HEK293 (cell line): ENCODE measurements around the gene CEP83.

Source experiments
- CTCF ChIA-PET: fragments of 350-600 bp; formaldehyde crosslinking; extraction: SDS; loops from one replicate; lab custom pipeline; 2021; ENCODE audit warnings: antibody characterized with exemption; lab: Yijun Ruan, JAX
- POLR2A ChIA-PET: fragments of 300-600 bp; formaldehyde crosslinking; extraction: SDS; loops from one replicate; lab custom pipeline; 2020; ENCODE audit warnings: antibody characterized with exemption, inconsistent platforms; lab: Yijun Ruan, JAX
- H3K27ac ChIP-seq: fragments of 200-500 bp; sonication (Bioruptor generic); 2 replicates; pipeline ENCODE4 v1.5.1; 2014; ENCODE audit warnings: low read depth, low read length, control low read depth, inconsistent platforms; ENCODE audit errors: extremely low read depth
- H3K36me3 ChIP-seq, 2 experiments: fragments of 200-500 bp in 1 of 2; sonication (Bioruptor generic) in 1 of 2; 1 replicate in 1 of 2; 2 replicates in 1 of 2; pipeline ENCODE4 v1.5.1; 2014 to 2017; ENCODE audit warnings: inconsistent platforms in 2 of 2, low read length in 2 of 2; ENCODE audit not compliant: control insufficient read depth in 2 of 2, insufficient read depth in 1 of 2
- H3K4me1 ChIP-seq: fragments of 200-500 bp; sonication (Bioruptor generic); 2 replicates; pipeline ENCODE4 v1.5.1; 2014; ENCODE audit warnings: mild to moderate bottlenecking, low read length, inconsistent platforms; ENCODE audit not compliant: control insufficient read depth, insufficient read depth
- H3K4me3 ChIP-seq: 2 replicates; pipeline ENCODE4 v1.5.1; 2011; ENCODE audit warnings: low read depth, mild to moderate bottlenecking, control low read depth, low read length, moderate library complexity
- H3K9me3 ChIP-seq: fragments of 200-500 bp; sonication (Bioruptor generic); 2 replicates; pipeline ENCODE4 v1.5.1; 2014; ENCODE audit warnings: low read depth, low read length, inconsistent platforms; ENCODE audit not compliant: control insufficient read depth, insufficient read depth
- BCL11B ChIP-seq: fragments of 450-650 bp; formaldehyde crosslinking; IDR thresholded peaks from 2 replicates; pipeline ENCODE4 v1.5.1; 2016; ENCODE audit warnings: low read depth, missing biosample characterization, missing genetic modification characterization
- GLI2 ChIP-seq: fragments of 450-650 bp; formaldehyde crosslinking; IDR thresholded peaks from 2 replicates; pipeline ENCODE4; 2017; ENCODE audit warnings: missing biosample characterization, missing genetic modification characterization, low read depth, borderline replicate concordance
- IKZF3 ChIP-seq: fragments of 450-650 bp; IDR thresholded peaks from 2 replicates; pipeline ENCODE4 v1.5.0; 2018; ENCODE audit warnings: missing biosample characterization, mild to moderate bottlenecking, missing genetic modification characterization, moderate library complexity
- PRDM1 ChIP-seq: fragments of 450-650 bp; formaldehyde crosslinking; IDR thresholded peaks from 2 replicates; pipeline ENCODE4; 2016; ENCODE audit warnings: missing biosample characterization, missing genetic modification characterization
- REPIN1 ChIP-seq: fragments of 450-650 bp; formaldehyde crosslinking; IDR thresholded peaks from 2 replicates; pipeline ENCODE4 v1.5.1; 2017; ENCODE audit warnings: missing biosample characterization, missing genetic modification characterization, low read depth
- ZFHX2 ChIP-seq: fragments of 450-650 bp; formaldehyde crosslinking; conservative IDR thresholded peaks from 2 replicates; pipeline ENCODE4 v1.5.1; 2016; ENCODE audit warnings: missing biosample characterization, missing genetic modification characterization
- ZNF114 ChIP-seq: fragments of 450-650 bp; formaldehyde crosslinking; IDR thresholded peaks from 2 replicates; pipeline ENCODE4 v1.5.0; 2017; ENCODE audit warnings: missing biosample characterization, missing genetic modification characterization
- ZNF138 ChIP-seq: fragments of 450-650 bp; formaldehyde crosslinking; IDR thresholded peaks from 2 replicates; pipeline ENCODE4 v1.5.1; 2016; ENCODE audit warnings: missing biosample characterization, missing genetic modification characterization, borderline replicate concordance
- ZNF157 ChIP-seq: fragments of 450-650 bp; formaldehyde crosslinking; IDR thresholded peaks from 2 replicates; pipeline ENCODE4 v1.5.1; 2016; ENCODE audit warnings: missing biosample characterization, missing genetic modification characterization
- ZNF214 ChIP-seq: fragments of 450-650 bp; formaldehyde crosslinking; IDR thresholded peaks from 2 replicates; pipeline ENCODE4 v1.5.1; 2017; ENCODE audit warnings: missing biosample characterization, mild to moderate bottlenecking, missing genetic modification characterization, borderline replicate concordance
- ZNF433 ChIP-seq: fragments of 450-650 bp; formaldehyde crosslinking; IDR thresholded peaks from 2 replicates; pipeline ENCODE4 v1.5.1; 2016; ENCODE audit warnings: missing biosample characterization, missing genetic modification characterization, low read depth
- ZNF510 ChIP-seq: fragments of 450-650 bp; formaldehyde crosslinking; IDR thresholded peaks from 2 replicates; pipeline ENCODE4 v1.5.1; 2018; ENCODE audit warnings: mild to moderate bottlenecking, missing genetic modification characterization, missing biosample characterization; ENCODE audit not compliant: insufficient replicate concordance
- ZNF544 ChIP-seq: fragments of 450-650 bp; formaldehyde crosslinking; IDR thresholded peaks from 2 replicates; pipeline ENCODE4 v1.5.0; 2017; ENCODE audit warnings: missing biosample characterization, missing genetic modification characterization
- ZNF560 ChIP-seq: fragments of 450-650 bp; formaldehyde crosslinking; IDR thresholded peaks from 2 replicates; pipeline ENCODE4 v1.5.1; 2017; ENCODE audit warnings: missing biosample characterization, missing genetic modification characterization, borderline replicate concordance
- ZNF571 ChIP-seq: fragments of 450-650 bp; formaldehyde crosslinking; IDR thresholded peaks from 2 replicates; pipeline ENCODE4 v1.5.0; 2017; ENCODE audit warnings: missing biosample characterization, missing genetic modification characterization
- ZNF624 ChIP-seq: fragments of 450-650 bp; formaldehyde crosslinking; IDR thresholded peaks from 2 replicates; pipeline ENCODE4 v1.5.1; 2017; ENCODE audit warnings: missing biosample characterization, missing genetic modification characterization
- ZNF660 ChIP-seq: fragments of 450-650 bp; IDR thresholded peaks from 2 replicates; pipeline ENCODE4 v1.5.1; 2018; ENCODE audit warnings: missing biosample characterization, mild to moderate bottlenecking, missing genetic modification characterization
- ZNF664 ChIP-seq: fragments of 450-650 bp; formaldehyde crosslinking; IDR thresholded peaks from 2 replicates; pipeline ENCODE4 v1.5.1; 2016; ENCODE audit warnings: missing biosample characterization, missing genetic modification characterization
- ZNF670 ChIP-seq: fragments of 450-650 bp; formaldehyde crosslinking; IDR thresholded peaks from 2 replicates; pipeline ENCODE4 v1.5.1; 2016; ENCODE audit warnings: missing biosample characterization, missing genetic modification characterization, low read depth
- ZSCAN30 ChIP-seq: fragments of 450-650 bp; IDR thresholded peaks from 2 replicates; pipeline ENCODE4 v1.5.1; 2018; ENCODE audit warnings: missing biosample characterization, mild to moderate bottlenecking, missing genetic modification characterization, moderate library complexity
- ZXDB ChIP-seq: fragments of 450-650 bp; formaldehyde crosslinking; IDR thresholded peaks from 2 replicates; pipeline ENCODE4 v1.5.1; 2016; ENCODE audit warnings: missing biosample characterization, missing genetic modification characterization
- TF ChIP-seq, protein P1 (sequence below): fragments of 450-650 bp; formaldehyde crosslinking; IDR thresholded peaks from 2 replicates; pipeline ENCODE4 v1.5.1; 2016; ENCODE audit warnings: missing biosample characterization, missing genetic modification characterization
- TF ChIP-seq, protein P2 (sequence below): fragments of 450-650 bp; formaldehyde crosslinking; IDR thresholded peaks from 2 replicates; pipeline ENCODE4 v1.5.1; 2016; ENCODE audit warnings: missing biosample characterization, missing genetic modification characterization
- TF ChIP-seq, protein P3 (sequence below): fragments of 450-650 bp; formaldehyde crosslinking; conservative IDR thresholded peaks from 2 replicates; pipeline ENCODE4 v1.5.1; 2016; ENCODE audit warnings: low read depth, missing biosample characterization, missing genetic modification characterization
- TF ChIP-seq, protein P4 (sequence below): fragments of 450-650 bp; formaldehyde crosslinking; IDR thresholded peaks from 2 replicates; pipeline ENCODE4 v1.5.1; 2016; ENCODE audit warnings: missing biosample characterization, missing genetic modification characterization, low read depth
- TF ChIP-seq, protein P5 (sequence below): fragments of 450-650 bp; formaldehyde crosslinking; IDR thresholded peaks from 2 replicates; pipeline ENCODE4 v1.5.1; 2016; ENCODE audit warnings: missing biosample characterization, missing genetic modification characterization

Gene CEP83

DNA sequence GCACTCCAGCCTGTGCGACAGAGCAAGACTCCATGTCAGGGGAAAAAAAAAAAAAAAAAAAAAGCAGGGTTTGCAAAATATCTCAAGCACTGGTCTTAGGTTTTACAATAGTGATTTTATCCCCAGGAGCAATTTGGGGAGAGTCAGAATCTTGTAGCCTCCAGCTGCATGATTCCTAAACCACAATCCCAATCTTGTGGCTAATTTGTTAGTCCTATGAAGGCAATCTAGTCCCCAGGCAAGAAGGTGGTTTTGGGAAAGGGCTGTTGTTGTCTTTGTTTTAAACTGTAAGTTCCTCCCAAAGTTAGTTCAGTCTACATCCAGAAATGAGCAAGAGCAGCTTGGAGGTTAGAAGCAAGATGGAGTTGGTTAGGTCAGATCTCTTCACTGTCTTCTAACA, 175.6 kb downstream of the CEP83 start (continued):
- TF ChIP-seq ZNF114 (tag by site-specific recombination): no peak
- no peak for TF ChIP-seq ZNF571
- TF ChIP-seq ZNF157 (tag by site-specific recombination): no peak
- TF ChIP-seq, protein P1, sequence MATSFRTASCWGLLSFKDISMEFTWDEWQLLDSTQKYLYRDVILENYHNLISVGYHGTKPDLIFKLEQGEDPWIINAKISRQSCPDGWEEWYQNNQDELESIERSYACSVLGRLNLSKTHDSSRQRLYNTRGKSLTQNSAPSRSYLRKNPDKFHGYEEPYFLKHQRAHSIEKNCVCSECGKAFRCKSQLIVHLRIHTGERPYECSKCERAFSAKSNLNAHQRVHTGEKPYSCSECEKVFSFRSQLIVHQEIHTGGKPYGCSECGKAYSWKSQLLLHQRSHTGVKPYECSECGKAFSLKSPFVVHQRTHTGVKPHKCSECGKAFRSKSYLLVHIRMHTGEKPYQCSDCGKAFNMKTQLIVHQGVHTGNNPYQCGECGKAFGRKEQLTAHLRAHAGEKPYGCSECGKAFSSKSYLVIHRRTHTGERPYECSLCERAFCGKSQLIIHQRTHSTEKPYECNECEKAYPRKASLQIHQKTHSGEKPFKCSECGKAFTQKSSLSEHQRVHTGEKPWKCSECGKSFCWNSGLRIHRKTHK (tag by site-specific recombination): no peak
- TF ChIP-seq ZNF624 (tag by site-specific recombination): no peak
- TF ChIP-seq ZNF433: no peak
- TF ChIP-seq ZNF214: no peak
- no peak for TF ChIP-seq ZNF664 (tag by site-specific recombination)

DNA sequence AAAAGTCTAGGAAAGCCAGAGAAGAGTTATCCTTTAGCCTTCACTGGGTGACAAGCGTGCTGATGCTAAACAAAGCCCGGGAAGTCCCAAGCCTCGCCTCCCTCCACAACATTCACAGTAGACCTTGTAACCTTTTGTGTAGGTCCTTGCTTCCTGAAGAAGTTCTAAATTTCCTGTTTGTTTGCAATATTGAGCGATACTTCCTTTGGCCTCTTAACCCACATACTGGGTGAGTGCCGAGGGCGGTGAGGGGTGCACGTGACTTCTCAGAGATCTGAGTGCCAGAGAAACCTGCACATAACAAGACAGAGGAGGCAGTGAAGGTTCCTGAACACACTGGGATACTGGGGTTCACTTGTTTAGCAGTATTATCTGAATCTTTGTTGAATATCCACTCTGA, 177.0 kb downstream of the CEP83 start:
- H3K36me3 ChIP-seq: no peaks in the 10 kb centered on the region

More for the DNA sequence above, 177.0 kb downstream of the CEP83 start:
- TF ChIP-seq ZNF670 (tag by site-specific recombination) (no peak), ZFHX2 (tag by site-specific recombination) (no peak), ZNF560 (tag by site-specific recombination) (no peak), IKZF3 (no peak), BCL11B (tag by site-specific recombination) (no peak), ZNF544 (tag by site-specific recombination) (no peak), ZNF138 (tag by site-specific recombination) (no peak), REPIN1 (tag by site-specific recombination) (no peak), ZSCAN30 (tag by site-specific recombination) (no peak), GLI2 (no peak), ZXDB (tag by site-specific recombination) (no peak), ZNF510 (tag by site-specific recombination) (no peak), PRDM1 (no peak), ZNF660 (tag by site-specific recombination) (no peak)
- TF ChIP-seq, protein P2, sequence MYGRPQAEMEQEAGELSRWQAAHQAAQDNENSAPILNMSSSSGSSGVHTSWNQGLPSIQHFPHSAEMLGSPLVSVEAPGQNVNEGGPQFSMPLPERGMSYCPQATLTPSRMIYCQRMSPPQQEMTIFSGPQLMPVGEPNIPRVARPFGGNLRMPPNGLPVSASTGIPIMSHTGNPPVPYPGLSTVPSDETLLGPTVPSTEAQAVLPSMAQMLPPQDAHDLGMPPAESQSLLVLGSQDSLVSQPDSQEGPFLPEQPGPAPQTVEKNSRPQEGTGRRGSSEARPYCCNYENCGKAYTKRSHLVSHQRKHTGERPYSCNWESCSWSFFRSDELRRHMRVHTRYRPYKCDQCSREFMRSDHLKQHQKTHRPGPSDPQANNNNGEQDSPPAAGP (tag by site-specific recombination): no peak
- TF ChIP-seq, protein P3, sequence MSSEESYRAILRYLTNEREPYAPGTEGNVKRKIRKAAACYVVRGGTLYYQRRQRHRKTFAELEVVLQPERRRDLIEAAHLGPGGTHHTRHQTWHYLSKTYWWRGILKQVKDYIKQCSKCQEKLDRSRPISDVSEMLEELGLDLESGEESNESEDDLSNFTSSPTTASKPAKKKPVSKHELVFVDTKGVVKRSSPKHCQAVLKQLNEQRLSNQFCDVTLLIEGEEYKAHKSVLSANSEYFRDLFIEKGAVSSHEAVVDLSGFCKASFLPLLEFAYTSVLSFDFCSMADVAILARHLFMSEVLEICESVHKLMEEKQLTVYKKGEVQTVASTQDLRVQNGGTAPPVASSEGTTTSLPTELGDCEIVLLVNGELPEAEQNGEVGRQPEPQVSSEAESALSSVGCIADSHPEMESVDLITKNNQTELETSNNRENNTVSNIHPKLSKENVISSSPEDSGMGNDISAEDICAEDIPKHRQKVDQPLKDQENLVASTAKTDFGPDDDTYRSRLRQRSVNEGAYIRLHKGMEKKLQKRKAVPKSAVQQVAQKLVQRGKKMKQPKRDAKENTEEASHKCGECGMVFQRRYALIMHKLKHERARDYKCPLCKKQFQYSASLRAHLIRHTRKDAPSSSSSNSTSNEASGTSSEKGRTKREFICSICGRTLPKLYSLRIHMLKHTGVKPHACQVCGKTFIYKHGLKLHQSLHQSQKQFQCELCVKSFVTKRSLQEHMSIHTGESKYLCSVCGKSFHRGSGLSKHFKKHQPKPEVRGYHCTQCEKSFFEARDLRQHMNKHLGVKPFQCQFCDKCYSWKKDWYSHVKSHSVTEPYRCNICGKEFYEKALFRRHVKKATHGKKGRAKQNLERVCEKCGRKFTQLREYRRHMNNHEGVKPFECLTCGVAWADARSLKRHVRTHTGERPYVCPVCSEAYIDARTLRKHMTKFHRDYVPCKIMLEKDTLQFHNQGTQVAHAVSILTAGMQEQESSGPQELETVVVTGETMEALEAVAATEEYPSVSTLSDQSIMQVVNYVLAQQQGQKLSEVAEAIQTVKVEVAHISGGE (tag by site-specific recombination): no peak
- TF ChIP-seq, protein P4, sequence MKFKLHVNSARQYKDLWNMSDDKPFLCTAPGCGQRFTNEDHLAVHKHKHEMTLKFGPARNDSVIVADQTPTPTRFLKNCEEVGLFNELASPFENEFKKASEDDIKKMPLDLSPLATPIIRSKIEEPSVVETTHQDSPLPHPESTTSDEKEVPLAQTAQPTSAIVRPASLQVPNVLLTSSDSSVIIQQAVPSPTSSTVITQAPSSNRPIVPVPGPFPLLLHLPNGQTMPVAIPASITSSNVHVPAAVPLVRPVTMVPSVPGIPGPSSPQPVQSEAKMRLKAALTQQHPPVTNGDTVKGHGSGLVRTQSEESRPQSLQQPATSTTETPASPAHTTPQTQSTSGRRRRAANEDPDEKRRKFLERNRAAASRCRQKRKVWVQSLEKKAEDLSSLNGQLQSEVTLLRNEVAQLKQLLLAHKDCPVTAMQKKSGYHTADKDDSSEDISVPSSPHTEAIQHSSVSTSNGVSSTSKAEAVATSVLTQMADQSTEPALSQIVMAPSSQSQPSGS (tag by site-specific recombination): no peak
- TF ChIP-seq, protein P1 (tag by site-specific recombination): no peak
- TF ChIP-seq, protein P5, sequence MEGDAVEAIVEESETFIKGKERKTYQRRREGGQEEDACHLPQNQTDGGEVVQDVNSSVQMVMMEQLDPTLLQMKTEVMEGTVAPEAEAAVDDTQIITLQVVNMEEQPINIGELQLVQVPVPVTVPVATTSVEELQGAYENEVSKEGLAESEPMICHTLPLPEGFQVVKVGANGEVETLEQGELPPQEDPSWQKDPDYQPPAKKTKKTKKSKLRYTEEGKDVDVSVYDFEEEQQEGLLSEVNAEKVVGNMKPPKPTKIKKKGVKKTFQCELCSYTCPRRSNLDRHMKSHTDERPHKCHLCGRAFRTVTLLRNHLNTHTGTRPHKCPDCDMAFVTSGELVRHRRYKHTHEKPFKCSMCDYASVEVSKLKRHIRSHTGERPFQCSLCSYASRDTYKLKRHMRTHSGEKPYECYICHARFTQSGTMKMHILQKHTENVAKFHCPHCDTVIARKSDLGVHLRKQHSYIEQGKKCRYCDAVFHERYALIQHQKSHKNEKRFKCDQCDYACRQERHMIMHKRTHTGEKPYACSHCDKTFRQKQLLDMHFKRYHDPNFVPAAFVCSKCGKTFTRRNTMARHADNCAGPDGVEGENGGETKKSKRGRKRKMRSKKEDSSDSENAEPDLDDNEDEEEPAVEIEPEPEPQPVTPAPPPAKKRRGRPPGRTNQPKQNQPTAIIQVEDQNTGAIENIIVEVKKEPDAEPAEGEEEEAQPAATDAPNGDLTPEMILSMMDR (tag by site-specific recombination): no peak
- no peaks in the 10 kb centered on the region for H3K4me1 ChIP-seq
- H3K4me3 ChIP-seq: no peak overlapping the region
- H3K27ac ChIP-seq: no peak overlapping the region
- POLR2A ChIA-PET: no interaction called here
- CTCF ChIA-PET: no interaction called here
- H3K9me3 ChIP-seq: no peaks in the 10 kb centered on the region
